Measurements from ENCODE around the gene KCNE4. TPM values are rescaled to one million over a fixed set of nuclear protein-coding genes. Genes with fewer than 3 reads are reported as not detected.

Gene KCNE4
- total RNA-seq, 2 donors from 2014 or later, result 1.0 to 4.1 TPM

DNA sequence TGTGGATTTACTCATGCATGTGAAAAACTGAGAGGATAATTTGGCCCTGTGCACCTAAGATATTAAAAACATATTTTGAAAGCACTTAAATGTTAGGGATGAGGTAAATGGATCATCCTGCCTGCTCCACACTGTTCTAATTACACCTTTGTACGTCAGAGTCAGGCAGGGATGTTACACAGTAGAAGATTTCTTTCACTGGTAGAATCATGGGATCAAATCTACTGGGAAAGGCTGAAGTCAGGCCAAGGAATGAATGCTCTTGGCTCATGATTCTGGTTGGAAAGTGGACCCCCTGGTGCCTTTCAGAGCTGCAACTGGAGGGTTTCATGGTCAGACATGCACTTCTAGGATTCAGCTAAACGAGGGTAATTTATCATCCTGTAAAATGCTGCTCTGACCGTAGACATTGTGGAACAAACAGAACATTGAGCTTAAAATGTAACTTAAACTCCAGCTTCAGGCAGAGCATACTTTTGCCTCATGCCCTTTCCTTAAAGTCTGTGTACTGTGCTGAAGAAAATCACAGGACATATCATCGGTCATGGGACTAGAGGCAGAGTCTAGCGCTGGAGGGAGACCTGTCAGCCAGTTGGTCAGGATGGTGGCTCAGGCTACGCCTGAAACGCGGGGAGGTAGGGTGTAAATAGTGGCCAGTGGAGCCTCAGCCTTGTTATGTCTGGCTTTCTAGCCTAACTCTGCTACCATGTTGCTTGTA lies 4.9 kb downstream of the KCNE4 start:
- intact Hi-C loops (cut with DNase I), result no loop called here
- TF ChIP-seq POLR2AphosphoS5 (IDR thresholded peaks at IDR 0.05), result no peak
- no peak for TF ChIP-seq POLR2A (IDR thresholded peaks at IDR 0.05)
- TF ChIP-seq, protein P1, sequence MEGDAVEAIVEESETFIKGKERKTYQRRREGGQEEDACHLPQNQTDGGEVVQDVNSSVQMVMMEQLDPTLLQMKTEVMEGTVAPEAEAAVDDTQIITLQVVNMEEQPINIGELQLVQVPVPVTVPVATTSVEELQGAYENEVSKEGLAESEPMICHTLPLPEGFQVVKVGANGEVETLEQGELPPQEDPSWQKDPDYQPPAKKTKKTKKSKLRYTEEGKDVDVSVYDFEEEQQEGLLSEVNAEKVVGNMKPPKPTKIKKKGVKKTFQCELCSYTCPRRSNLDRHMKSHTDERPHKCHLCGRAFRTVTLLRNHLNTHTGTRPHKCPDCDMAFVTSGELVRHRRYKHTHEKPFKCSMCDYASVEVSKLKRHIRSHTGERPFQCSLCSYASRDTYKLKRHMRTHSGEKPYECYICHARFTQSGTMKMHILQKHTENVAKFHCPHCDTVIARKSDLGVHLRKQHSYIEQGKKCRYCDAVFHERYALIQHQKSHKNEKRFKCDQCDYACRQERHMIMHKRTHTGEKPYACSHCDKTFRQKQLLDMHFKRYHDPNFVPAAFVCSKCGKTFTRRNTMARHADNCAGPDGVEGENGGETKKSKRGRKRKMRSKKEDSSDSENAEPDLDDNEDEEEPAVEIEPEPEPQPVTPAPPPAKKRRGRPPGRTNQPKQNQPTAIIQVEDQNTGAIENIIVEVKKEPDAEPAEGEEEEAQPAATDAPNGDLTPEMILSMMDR (IDR thresholded peaks at IDR 0.05), result no peak
- H3K27me3 ChIP-seq (replicated peaks; ENCODE audit: insufficient read depth), result no peaks in the 10 kb centered on the region
- no peaks in the 10 kb centered on the region for H3K36me3 ChIP-seq
- H3K4me1 ChIP-seq (replicated peaks), result no peaks in the 10 kb centered on the region
- no peak for DNase-seq (ENCODE audit: low spot score)
- H3K9me3 ChIP-seq, result no peaks in the 10 kb centered on the region
- 50% methylated on average over 8 of the region's 8 CpGs for WGBS
- no peak overlapping the region for H3K4me3 ChIP-seq
- peak overlapping the region; percentile 30 to 58 for H3K27ac ChIP-seq

DNA sequence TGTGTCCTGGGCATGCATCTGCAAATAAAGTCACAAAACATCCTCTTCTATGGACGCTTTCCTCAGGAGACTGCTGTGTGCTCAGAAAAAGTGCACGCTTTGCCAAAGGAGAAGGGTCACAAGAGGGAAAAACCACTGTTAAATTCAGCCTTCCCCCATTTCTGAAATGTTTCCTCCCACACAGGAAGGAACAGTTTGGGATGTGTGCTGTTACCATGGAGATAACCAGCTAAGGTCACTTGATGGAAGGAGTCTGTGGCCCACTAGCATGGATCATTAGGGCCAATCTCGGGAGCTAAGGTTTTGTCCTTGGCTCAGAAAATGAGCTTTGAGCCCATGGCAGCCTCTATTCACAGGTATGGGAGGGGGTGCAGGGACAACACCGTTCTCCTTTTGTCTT lies 5.6 kb downstream of the KCNE4 start:
- no peaks in the 10 kb centered on the region for H3K4me1 ChIP-seq (replicated peaks)
- H3K4me3 ChIP-seq, result no peak overlapping the region
- no peaks in the 10 kb centered on the region for H3K27me3 ChIP-seq (replicated peaks; ENCODE audit: insufficient read depth)
- intact Hi-C loops (cut with DNase I), result no loop called here
- WGBS, result 79% methylated on average over 4 of the region's 4 CpGs
- H3K36me3 ChIP-seq, result no peaks in the 10 kb centered on the region
- DNase-seq (ENCODE audit: low spot score), result no peak
- TF ChIP-seq POLR2AphosphoS5 (IDR thresholded peaks at IDR 0.05) (no peak), POLR2A (IDR thresholded peaks at IDR 0.05) (no peak)
- TF ChIP-seq, protein P1 (IDR thresholded peaks at IDR 0.05), result no peak
- no peaks in the 10 kb centered on the region for H3K9me3 ChIP-seq
- peak overlapping the region; percentile 30 to 58 for H3K27ac ChIP-seq

DNA sequence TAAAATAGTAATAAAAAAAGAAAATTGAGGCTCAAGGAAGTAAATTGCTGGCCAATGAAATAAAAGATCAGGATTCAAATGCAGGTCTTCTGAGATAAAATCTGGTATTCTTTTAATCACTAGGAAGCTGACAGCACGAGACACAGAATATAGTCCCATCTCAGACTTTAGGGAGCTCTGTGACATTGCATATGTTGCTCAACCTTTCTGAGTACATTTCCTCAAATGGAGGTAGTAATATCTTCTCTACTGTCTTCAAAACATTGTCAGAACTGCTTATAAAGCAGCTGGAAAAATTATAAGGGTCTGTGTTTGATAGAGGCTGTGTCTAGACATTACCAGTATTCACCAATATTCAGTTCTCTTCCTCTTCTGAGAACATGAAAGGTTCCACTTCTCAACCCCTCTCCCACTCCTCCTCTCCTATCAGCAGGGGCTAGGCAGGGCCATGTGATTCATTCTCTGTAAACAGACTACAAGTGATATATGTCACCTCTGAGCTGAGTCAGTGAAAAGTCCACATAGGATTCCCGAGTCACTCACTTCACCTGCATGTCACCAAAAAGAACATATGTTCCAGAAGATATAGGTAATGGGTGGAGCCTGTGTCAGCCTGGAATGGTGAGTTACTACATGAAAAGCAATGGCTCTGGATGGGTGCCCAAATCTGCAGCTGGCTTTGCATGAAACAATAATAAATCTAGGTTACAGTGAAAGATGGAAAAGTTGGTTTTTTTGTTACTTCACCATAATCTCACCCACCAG lies 7.1 kb downstream of the KCNE4 start:
- Histone ChIP-seq H3K9me3 (no peaks in the 10 kb centered on the region), H3K27me3 (replicated peaks; ENCODE audit: insufficient read depth) (no peaks in the 10 kb centered on the region), H3K4me1 (replicated peaks) (no peaks in the 10 kb centered on the region), H3K36me3 (no peaks in the 10 kb centered on the region), H3K27ac (no peak overlapping the region), H3K4me3 (no peak overlapping the region)
- 59% methylated on average over 2 of the region's 2 CpGs for WGBS
- TF ChIP-seq, protein P1 (IDR thresholded peaks at IDR 0.05), result no peak
- TF ChIP-seq POLR2A (IDR thresholded peaks at IDR 0.05) (no peak), POLR2AphosphoS5 (IDR thresholded peaks at IDR 0.05) (no peak)
- intact Hi-C loops (cut with DNase I), result no loop called here
- DNase-seq (ENCODE audit: low spot score), result no peak

DNA sequence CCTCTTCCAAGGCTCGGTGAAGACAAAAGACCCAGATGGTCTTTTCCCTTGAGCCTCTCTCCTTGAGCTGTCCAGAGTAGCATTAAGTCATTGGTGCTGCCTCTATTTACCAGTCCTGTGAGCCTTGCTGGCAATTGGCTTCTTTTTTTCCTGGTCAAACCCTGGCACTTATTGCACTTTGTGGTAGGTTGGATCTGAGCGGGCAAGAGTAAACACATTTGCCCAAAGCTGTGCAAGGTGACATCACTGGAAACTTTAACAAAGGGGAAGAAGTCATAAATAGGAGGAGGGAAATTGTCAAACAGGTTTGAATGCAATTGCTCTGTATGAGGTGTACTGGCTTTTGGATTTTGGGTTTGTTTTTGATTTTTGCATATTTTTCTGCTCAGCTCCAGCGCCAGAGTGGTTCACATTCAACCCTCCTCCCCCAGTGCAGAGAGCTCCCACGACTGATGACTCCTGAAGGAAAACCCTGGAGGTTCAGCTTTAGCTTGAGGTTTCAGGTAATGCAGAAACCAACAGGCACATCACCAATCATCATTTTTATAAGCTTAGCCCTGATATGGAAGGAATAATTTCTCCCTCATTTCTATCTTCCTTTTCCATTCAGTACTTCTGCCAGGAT lies 8.3 kb downstream of the KCNE4 start:
- H3K4me1 ChIP-seq (replicated peaks), result no peaks in the 10 kb centered on the region
- WGBS, result 81% methylated on average over 4 of the region's 4 CpGs
- no peak for TF ChIP-seq POLR2AphosphoS5 (IDR thresholded peaks at IDR 0.05)
- no peak for TF ChIP-seq POLR2A (IDR thresholded peaks at IDR 0.05)
- TF ChIP-seq, protein P1 (IDR thresholded peaks at IDR 0.05), result no peak

More for the DNA sequence above, 8.3 kb downstream of the KCNE4 start:
- no peak for DNase-seq (ENCODE audit: low spot score)
- Histone ChIP-seq H3K9me3 (no peaks in the 10 kb centered on the region), H3K4me3 (no peak overlapping the region), H3K27ac (no peak overlapping the region), H3K36me3 (no peaks in the 10 kb centered on the region), H3K27me3 (replicated peaks; ENCODE audit: insufficient read depth) (no peaks in the 10 kb centered on the region)
- intact Hi-C loops (cut with DNase I), result no loop called here

Data from prostate gland (tissue), 2 donors.